ENCODE measurements around the gene CDC42EP2. TPM values are rescaled to one million over a fixed set of nuclear protein-coding genes. Genes with fewer than 3 reads are reported as not detected.

CDC42EP2 gene
- polyA plus RNA-seq, 2 of the 4 experiments (the other 2 are of a cell fraction): 3.0 to 8.5 TPM

- FAIRE-seq (no peak), ATAC-seq (no peak), DNase-seq (ENCODE audit: low read depth in 1 of 2, low spot score in 1 of 2) (no peak)
- CTCF ChIA-PET: interaction anchor here (1.1 to 78.3 kb wide), 5 partner anchors 9 to 135 kb away, joined by 3 to 3090 read pairs (median 9); partner anchors contain the start of genes CDC42EP2, POLA2 and TIGD3
- no peak overlapping the region for H3K4me3 ChIP-seq
- TF ChIP-seq HMGXB4 (CRISPR knock-in tag; IDR thresholded peaks at IDR 0.05; ENCODE audit: borderline replicate concordance) (no peak), EHMT2 (IDR thresholded peaks at IDR 0.05; ENCODE audit: low read depth) (no peak), ZC3H11A (IDR thresholded peaks at IDR 0.05) (no peak), MAFK (IDR thresholded peaks at IDR 0.05; ENCODE audit: partially characterized antibody) (no peak), POLR2A (IDR thresholded peaks at IDR 0.05; ENCODE audit: low read length) (no peak), CHD2 (IDR thresholded peaks at IDR 0.05; ENCODE audit: low read length, partially characterized antibody) (no peak), POLR2AphosphoS2 (conservative IDR thresholded peaks at IDR 0.05; ENCODE audit: low read length) (no peak), ESRRA (IDR thresholded peaks at IDR 0.05; ENCODE audit: borderline replicate concordance, low read length) (no peak), RAD21 (conservative IDR thresholded peaks at IDR 0.05 in 1 of 2, IDR thresholded peaks at IDR 0.05 in 1 of 2) (no peak), HOXB5 (CRISPR knock-in tag; IDR thresholded peaks at IDR 0.05) (no peak), ZSCAN20 (CRISPR knock-in tag; IDR thresholded peaks at IDR 0.05) (no peak), SREBF2 (IDR thresholded peaks at IDR 0.05) (no peak), MAX (IDR thresholded peaks at IDR 0.05) (no peak), FOSL2 (IDR thresholded peaks at IDR 0.05) (no peak), FOSL2 (CRISPR knock-in tag; IDR thresholded peaks at IDR 0.05) (no peak), CHD4 (IDR thresholded peaks at IDR 0.05; ENCODE audit: borderline replicate concordance) (no peak), CBX2 (IDR thresholded peaks at IDR 0.05; ENCODE audit: borderline replicate concordance, low read depth) (no peak), TP53 (CRISPR knock-in tag; IDR thresholded peaks at IDR 0.05) (no peak)
- H3K9me3 ChIP-seq: no peaks in the 10 kb centered on the region
- peaks cover 9% of the 10 kb centered on the region for H3K4me1 ChIP-seq
- 90% methylated on average over 7 of the region's 7 CpGs for WGBS (ENCODE audit: missing lambda C conversion rate)
- no peak overlapping the region for H3K4me2 ChIP-seq
- no peak overlapping the region for H3K27ac ChIP-seq
- POLR2A ChIA-PET: no interaction called here
Observed at GRCh38 chr11:65338676-65339075, 24.0 kb downstream of the CDC42EP2 start.

- no peaks in the 10 kb centered on the region for H3K9me3 ChIP-seq
Observed at GRCh38 chr11:65340226-65340625, 25.6 kb downstream of the CDC42EP2 start.

GRCh38 chr11:65341856-65342255, 27.2 kb downstream of the CDC42EP2 start:
- no peak overlapping the region for H3K4me2 ChIP-seq
- FAIRE-seq (no peak), ATAC-seq (no peak), DNase-seq (ENCODE audit: low read depth in 1 of 2, low spot score in 1 of 2) (no peak)
- no peak overlapping the region for H3K4me3 ChIP-seq
- WGBS (ENCODE audit: missing lambda C conversion rate): 94% methylated on average over 3 of the region's 3 CpGs
- no peaks in the 10 kb centered on the region for H3K4me1 ChIP-seq
- ChIA-PET CTCF (interaction anchor here (0.9 to 78.3 kb wide), 4 partner anchors 9 to 224 kb away, joined by 3 to 3090 read pairs (median 41); partner anchors contain the start of genes CDC42EP2, POLA2 and TIGD3), POLR2A (interaction anchor here (1.5 kb wide), 1 partner anchor 8 kb away, joined by 7 read pairs; the partner anchor contains the start of gene DPF2)
- no peak overlapping the region for H3K27ac ChIP-seq
- H3K9me3 ChIP-seq: no peaks in the 10 kb centered on the region
- TF ChIP-seq RCOR1 (IDR thresholded peaks at IDR 0.05; ENCODE audit: low read depth, low read length): no peak
- TF ChIP-seq ELK1 (IDR thresholded peaks at IDR 0.05; ENCODE audit: low read depth, low read length): no peak
- no peak for TF ChIP-seq SMC3 (IDR thresholded peaks at IDR 0.05)
- TF ChIP-seq PBX3 (IDR thresholded peaks at IDR 0.05): no peak
- no peak for TF ChIP-seq JUNB (IDR thresholded peaks at IDR 0.05)
- no peak for TF ChIP-seq MAZ (IDR thresholded peaks at IDR 0.05; ENCODE audit: borderline replicate concordance, low read depth, low read length)
- TF ChIP-seq RAD21 (conservative IDR thresholded peaks at IDR 0.05 in 1 of 2, IDR thresholded peaks at IDR 0.05 in 1 of 2): no peak
- TF ChIP-seq POLR2AphosphoS2 (conservative IDR thresholded peaks at IDR 0.05; ENCODE audit: low read length): no peak
- TF ChIP-seq ZSCAN20 (CRISPR knock-in tag; IDR thresholded peaks at IDR 0.05): no peak

More at GRCh38 chr11:65340226-65340625, 25.6 kb downstream of the CDC42EP2 start:
- H3K4me2 ChIP-seq: no peak overlapping the region
- DNase-seq (ENCODE audit: low read depth in 1 of 2, low spot score in 1 of 2) (no peak), ATAC-seq (no peak), FAIRE-seq (no peak)
- CTCF ChIA-PET: interaction anchor here (1.1 to 78.3 kb wide), 3 partner anchors 11 to 180 kb away, joined by 3 to 3090 read pairs (median 58); partner anchors contain the start of genes CDC42EP2, POLA2 and TIGD3
- POLR2A ChIA-PET: no interaction called here
- TF ChIP-seq HOXA7 (CRISPR knock-in tag; IDR thresholded peaks at IDR 0.05) (no peak), HES2 (IDR thresholded peaks at IDR 0.05) (no peak), RCOR1 (IDR thresholded peaks at IDR 0.05; ENCODE audit: low read depth, low read length) (no peak), POLR2A (IDR thresholded peaks at IDR 0.05; ENCODE audit: low read length) (no peak), JUN (IDR thresholded peaks at IDR 0.05) (no peak), RFX5 (IDR thresholded peaks at IDR 0.05) (no peak), ZNF302 (CRISPR knock-in tag; IDR thresholded peaks at IDR 0.05) (no peak)
- H3K4me1 ChIP-seq: peaks cover 3% of the 10 kb centered on the region; the same call in 2 of the 3 replicates
- H3K27ac ChIP-seq: no peak overlapping the region
- WGBS (ENCODE audit: missing lambda C conversion rate): 91% methylated on average over 11 of the region's 11 CpGs
- H3K4me3 ChIP-seq: no peak overlapping the region

Data from A549 (cell line).